Stimulated activated CD4-positive, alpha-beta T cell treated with anti-CD3 and anti-CD28 coated beads, Interleukin-2, amount 100 ng/mL, for 48 hours (primary cell): ENCODE results near the gene AP2A2.

Source experiments
- DNase-seq, 2 donors: peaks; one replicate each; pipeline ENCODE4 v3.0.0-alpha.2; 2020

The AP2A2 gene

DNA sequence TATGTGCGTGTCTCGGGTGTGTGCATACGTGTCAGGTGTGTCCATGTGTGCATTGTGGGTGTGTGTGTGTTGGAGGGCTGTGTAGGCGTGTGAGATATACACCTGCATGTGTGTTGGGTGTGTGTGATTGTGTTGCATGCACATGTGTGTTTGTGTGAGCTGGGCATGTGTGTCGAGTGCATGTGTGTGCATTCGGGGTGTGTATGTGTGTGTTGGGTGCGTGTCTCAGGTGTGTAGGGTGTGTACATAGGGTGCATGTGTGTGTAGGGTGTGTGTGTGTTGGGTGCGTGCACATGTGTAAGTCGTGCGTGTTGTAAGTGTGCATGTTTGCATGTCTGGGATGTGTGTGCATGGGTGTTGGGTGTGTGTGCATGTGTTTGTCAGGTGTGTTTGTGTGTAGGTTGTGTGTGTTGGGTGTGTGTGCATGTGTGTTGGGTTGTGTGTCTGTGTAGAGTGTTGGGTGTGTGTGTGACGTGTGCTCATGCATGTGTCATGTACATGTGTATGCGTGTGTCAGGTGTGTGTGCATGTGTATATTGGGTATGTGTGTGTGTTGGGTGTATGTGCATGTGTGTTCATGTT, 106.7 kb downstream of the AP2A2 start:
- no peak for DNase-seq

DNA sequence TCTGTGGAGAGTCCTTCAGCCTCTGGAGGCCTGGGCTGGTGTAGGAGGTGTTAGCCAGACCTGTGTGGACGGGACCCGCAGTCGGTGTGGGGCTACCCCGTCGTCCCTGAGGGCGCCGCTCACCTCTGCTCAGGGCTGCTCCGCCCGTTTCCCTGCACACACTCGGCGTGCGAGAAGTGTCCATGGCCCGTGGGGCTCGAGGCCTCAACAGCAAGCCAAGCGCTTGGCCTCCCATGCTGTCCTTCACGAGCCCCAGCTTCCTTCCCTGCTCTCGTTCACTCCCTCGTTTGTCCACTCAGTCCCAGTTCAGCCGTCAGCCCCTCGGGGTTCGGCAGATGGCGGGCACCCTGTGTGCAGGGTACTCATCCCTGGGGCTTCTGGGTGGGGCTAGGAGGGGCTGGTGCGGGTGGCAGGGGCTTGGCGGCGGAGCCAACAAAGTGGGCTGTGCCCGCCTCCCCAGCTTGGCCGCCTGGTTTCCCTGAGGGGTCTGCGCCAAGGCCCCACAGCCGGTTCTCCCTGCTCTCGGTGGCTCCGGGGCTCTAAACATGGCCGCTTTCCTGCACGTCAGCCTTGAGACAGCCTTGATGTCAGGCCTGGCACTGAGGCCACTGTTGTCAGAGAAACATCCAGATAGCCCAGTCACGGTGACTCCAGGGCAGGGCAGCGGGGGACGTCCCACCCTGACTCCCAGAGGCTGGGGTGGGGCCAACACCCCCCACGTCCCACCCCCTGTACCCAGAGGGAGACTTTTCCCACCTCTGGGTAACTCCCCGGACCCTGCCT, 107.5 kb downstream of the AP2A2 start:
- no peak for DNase-seq

DNA sequence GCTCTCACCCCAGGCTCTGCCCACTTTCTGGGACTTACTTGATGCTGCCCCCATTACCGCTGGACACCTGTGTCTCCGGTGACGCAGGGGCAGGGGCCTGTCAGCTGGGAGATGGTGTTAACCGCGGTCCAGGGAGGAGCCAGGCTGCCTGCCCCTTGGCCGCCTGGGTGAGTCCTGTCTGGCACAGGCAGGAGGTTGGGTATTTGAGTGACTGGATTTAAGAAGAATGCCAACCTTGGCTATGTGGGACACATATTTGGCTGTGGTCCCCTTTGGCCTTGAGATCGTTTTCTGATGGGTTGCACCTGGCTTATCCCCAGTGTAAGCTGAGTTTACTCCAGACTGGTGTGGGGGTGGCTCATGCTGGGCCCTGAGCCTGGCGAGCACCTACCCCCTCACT, 108.3 kb downstream of the AP2A2 start:
- DNase-seq: no peak

DNA sequence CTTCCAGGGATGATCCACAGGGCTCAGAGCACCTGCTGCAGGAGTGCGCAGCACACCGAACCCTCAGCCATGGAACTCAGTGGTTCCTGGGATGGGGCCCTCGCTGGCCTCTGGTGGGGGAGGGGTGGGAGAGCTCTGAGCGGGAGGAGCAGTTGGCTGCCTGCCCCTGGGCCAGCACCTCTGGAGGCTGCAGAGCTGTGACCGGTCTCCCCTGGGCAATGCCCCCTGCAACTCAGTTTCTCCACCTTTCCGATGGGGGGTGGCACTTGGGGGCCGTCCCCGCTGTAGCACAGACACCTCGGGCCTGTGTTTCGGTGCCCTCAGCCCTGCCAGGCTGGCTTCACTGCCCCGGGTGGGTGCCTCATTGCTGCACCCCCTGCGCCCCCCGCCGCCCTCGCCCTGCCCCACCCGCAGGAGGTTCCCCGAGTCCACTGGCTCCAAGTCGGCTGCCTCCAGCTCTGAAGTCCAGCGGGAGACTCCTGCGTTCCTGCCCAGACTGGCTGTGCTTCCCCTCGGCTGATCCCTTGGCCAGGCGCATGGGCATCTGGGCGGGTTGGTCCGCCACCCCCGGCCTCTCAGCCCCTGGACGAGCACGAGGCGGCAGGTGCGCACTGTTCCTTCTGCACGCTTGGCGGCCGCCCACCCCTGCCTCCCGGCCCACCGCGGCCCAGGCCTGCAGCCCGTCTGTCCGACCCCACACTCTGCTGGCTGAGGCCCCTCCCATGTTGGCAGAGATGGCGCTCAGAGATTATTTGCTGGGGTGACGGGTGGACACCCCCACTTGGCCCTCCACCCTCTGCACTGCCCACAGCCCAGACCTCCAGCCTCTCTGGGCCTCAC, 109.0 kb downstream of the AP2A2 start:
- DNase-seq: no peak

DNA sequence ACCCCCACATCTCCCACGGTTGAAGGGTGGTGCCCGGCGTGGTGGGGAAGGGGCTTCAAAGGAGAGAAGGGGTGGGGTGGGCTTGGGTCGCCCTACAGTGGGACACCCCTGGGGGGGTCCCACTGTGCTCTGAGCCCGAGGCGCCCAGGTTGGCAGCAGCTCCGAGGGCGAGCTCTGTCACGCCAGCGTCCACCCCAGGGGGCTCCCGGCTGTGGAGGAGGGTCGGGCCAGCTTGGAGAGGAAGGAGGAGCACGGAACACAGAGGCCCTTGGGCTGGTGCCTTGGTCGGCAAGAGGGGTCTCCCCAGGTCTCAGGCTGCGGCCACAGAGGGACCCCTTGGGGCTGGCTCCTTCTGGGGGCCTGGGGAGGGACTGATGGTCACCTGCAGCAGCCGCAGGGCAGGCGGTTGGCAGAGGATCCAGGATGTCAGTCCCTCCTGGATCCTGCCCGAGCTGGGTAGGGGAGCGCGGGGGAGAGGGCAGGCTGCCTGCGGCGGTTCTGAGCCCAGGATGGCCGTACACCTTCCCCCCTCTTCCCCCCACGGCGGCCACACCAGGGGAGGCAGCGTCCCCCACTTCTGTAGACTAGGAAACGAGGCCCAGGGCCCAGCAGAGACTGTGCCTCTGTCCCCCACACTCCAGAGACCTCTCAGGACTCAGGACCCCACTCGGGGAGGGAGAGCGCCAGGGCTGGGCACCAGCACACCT, 110.1 kb downstream of the AP2A2 start:
- no peak for DNase-seq

DNA sequence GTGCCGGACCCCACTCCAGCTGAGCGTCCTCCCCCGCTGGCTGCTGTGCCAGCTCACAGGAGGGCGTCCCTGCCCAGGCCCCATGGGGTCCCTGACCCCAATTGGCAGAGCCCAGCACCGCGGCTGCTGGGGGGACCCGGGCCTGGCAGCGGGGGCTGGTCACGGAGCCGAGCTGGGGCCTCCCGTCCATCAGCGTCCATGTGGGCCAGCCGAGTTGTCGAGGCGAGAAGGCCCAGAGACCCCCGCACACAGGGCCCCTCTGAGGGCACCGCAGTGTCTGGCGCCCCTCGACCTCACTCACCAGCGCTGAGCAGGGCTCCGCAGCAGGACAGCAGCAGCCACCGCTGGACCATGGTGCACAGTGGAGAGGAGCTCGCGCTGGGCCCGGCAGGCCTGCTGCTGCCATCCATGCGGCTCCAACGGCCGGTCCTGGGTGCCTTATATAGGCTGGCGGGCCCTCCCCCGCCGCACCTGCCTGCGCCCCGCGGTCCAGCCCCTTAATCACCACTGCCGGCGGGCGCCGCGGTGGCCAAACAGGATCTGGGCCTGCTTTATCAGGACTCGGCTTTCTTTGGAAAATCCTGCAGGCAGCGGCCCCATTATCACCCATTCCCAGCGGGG, 110.7 kb downstream of the AP2A2 start, which contains the start of gene MUC6:
Gene MUC6 (minus strand): TSS at position 416 of the 621 bp plus-strand sequence. CDS start 63 bp downstream, at position 353.
- no peak for DNase-seq

DNA sequence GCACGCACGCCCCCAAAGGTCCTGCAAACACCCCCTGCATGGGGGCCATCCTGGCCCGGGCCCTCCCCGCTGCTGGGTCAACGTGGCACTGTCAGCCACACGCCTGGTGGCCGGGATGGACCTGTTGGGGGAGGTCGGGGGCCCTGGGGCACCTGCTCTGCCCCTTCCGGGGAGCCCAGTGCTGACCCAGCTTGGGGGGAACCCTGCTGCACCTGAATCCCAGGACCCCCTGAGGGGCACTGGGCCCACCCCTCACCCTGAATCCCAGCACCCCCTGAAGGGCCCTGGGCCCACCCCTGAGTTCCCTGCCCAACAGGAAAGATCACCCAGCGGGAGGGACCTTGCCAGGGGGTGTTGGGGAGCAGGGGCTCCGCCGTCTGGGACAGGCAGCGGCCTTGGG, 111.3 kb downstream of the AP2A2 start:
- no peak for DNase-seq

DNA sequence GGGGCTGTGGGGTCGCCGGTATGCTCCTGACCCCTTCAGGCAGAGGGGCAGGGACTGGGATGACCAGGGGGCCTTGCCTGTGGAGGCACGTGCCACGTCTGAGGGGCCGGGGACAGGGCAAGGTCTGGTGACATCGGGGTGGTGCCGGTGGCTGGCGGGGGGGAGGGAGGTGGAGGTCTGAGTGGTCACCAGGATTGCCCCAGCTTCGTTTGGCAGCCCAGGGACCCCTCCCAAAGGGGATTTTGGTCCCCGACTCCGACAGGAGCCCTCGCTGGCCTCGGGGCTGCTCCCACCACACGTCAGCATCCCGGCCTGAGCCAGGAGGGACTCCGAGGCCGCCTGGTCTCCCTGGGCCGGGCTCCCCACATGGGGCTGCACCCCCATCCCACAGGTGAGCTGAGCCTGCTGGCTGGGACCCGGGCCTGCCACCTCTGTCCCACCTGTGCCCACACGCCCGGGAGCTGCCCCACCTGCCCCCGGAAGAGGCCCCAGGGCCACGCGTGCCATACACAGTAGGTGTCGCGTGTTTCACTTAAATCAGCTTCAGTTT, 111.9 kb downstream of the AP2A2 start:
- DNase-seq: no peak

DNA sequence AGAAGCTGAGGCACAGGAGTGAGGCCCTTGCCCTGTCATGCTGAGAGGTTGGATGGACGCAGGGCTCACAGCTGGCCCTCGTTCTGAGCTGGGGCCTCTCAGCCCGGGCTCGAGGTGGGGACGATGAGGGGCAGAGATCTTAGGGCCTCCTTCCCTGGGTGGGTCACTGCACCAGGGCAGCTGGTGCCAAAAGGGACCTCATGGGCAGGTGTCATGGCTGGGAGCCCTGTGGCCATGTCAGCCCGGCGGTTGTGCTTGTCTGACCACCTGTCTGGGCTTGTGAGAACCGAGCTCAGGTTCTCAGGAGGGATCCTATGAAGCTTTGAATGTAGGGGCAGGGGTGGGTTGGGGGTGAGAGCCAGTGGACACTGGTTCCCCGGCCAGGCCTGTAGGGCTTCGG, 112.7 kb downstream of the AP2A2 start:
- DNase-seq: no peak

DNA sequence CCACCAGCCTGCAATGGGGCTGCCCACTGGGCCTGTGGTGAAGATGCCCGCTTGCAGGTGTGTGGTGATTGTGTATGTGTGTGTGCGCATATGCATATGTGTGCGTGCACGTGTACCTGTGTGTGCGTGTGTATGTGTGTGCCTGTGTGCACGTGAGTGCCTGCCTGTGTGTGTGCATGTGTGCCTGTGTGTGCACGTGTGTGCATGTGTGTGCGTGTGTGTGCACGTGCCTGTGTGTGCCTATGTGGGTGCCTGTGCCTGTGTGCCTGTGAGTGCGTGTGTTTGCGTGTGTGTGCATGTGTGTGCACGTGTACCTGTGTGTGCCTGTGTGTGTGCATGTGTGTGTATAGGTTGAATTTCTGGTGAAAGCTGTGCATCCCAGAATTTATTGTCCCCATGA, 113.3 kb downstream of the AP2A2 start:
- no peak for DNase-seq

DNA sequence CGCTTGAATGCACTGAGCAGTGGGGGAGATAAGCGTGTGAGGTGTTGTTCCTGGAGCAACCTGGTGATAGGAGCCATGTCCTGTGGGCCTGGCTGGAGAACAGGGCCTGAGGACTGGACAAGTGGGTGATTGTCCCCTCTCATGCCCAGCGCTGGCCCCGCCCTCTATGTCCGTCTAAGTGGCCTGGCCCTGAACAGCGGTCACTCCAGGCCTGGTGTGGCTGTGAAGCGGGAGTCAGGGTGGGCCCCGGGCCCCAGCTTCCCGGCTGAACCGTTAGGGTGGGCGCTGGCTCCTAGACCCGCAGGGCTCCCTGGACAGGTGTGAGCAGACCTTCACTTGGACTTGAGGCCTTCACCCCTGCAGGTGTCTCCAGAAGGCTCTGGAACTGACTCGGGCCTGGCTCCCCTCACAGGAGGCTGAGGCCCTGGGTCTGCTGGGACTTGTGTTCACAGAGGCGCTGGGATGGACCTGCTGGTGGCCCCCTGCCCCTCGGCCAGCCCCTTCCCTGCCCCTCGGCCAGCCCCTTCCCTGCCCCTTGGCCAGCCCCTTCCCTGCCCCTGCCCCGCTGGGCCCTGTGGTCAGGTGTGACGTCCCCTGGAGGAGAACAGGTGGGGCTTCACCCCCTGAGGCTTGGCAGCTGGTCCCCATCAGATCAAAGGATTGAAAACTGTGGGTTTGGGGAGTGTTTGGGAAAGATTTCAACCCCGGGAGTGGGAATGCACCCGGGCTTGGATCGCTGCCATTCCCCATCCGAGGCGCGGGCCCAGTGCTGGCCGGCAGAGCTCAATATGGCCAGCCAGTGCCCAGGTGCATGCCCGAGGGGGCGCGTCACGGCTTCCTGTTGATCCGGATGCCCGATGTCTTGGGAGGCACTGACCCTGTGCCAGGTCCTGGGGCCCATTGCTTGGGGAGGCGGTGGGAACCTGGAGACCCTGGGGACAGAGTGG, 114.1 kb downstream of the AP2A2 start:
- no peak for DNase-seq

DNA sequence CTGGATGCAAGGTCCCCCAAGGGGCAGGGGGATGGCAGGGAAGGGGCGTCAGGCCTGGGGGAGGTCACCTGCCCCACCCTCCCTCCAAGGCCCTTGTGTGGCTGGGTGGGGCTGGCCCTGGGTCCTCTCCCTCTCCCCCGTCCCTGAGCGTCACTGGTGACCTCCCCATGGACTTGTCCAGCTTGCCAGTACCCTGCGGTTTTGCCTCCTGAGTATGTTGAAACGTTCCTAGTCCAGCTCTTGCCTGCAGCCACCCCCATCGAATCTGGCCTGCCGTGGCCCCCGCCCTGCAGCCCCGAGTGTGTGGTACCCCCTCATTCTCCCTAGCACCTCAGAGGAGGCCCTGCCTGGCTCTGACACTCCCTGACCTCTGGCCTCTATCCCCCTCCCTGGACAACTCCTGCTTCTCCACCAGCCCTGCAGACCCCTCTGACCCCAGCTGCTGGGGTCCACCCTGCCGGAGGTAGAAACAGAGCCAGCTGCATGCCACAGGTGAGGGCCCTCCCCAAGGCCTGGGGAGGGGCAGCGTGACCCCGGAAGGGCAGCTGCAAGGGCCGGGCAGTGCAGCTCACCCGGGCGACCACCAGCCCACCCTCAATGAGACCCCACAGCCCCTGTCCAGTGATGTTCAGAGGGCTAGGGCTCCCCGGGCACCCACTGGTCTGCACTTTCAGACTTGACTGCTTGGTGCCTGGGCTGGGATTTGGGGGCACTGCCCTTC, 114.9 kb downstream of the AP2A2 start:
- no peak for DNase-seq

DNA sequence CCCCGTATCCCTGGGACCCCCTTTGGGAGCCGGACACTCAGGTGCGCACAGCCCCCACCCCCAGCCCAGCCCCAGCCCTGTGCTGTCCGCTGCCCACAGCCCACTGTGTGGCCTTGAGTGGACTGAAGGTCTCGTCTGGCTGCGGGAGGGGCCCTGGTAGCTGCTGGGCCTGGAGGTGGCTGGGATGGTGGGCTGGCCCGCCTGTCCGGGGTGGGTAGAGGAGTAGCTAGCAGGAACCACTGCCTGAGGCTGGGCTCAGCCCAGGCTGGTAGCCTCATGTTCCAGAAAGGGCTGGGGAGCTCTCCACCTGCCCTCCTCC, 115.4 kb downstream of the AP2A2 start:
- no peak for DNase-seq

DNA sequence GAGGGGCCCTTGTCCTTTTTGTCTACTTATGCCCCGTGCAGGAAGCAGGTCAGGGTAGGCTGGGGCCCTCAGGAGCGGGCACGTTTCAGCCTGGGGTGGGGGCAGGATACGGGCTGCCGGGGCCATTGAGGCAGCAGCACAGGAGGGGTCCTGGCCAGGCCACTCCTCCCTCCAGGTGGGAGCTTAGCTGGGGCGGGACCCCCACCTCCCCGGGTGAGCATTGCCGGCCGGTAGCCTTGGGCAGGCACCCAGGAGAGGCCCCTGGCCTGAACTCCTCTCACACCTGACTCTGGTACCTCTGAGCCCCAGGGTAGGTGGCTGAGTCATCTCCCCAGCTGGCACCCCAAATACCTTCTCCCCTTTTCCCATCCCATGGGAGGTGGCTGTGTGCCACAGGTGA, 115.8 kb downstream of the AP2A2 start:
- DNase-seq: no peak

DNA sequence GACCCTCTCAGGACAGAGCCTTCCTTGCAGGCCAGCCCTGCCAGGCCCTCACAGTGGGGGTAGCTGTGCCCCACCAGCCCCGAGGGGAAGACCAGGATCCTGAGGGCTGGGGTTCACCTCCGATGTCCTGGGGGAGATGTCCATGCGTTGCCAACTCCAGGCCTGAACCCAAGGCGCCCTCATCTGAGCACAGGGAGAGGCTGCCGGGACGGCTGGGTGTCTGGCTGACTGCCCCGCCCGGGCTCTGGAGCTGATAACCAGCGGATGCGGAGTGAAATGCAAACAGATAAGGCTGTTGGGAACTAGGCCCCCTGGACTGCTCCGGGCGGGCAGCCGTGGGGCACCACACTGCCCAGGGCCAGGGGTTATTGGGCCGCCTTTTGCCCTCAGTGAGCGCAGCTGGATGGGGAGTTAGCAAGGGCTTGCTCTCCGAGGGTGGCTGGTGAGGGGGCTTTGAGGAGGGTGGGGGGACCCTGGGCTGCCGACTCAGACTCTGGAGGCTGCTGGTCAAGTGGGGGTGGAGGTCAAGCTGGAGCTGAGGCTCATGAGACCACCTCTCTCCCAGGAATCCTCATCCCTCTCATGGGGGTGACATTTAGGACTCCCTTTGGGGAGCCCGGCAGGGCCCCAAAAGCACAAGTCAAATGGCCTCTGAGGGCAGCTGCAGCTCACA, 116.4 kb downstream of the AP2A2 start:
- no peak for DNase-seq

DNA sequence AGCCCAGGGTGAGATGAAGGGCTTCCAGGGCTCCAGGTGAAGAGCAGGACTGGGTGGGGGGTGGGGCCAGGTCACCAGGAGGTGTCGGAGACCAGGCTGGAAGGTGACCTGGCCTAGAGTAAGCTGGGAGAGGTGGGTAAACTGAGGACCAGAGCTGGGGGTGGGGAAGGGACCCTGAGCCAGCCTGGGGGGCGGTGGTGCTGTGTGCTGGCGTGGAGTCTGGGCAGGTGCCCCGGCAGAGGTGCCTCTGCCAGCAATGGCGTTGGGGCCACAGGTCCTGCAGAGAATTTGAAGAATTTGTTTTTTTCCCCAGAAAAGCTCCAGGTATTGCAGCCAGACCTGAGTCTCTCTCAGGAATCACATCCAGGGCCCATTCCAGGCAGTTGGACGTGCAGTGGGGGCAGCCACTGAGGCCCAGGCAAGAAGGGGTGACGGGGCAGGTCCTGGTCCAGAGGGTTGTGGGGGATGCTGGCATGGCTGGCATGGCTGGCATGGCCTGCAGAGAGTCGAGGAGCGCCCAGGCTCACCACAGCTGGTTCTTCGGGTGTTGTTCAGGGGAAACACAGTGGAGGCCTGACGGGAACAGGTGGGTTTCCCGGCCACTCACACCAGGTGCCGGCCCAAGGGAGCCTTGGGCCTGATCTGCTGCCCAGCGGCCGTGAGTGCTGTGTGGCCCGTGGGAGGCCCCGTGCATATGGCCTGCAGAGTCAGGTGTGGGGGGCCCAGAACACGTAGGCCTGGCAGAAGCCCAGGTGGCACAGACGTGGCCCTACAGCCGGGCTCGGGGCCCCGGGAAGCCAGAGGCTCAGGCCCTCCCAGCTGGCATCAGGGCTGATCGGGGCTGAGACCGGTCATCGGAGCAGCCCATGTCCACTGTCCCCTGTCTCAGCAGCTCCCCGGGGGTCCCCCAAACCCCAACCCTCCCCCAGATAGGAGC, 117.2 kb downstream of the AP2A2 start:
- DNase-seq: no peak

DNA sequence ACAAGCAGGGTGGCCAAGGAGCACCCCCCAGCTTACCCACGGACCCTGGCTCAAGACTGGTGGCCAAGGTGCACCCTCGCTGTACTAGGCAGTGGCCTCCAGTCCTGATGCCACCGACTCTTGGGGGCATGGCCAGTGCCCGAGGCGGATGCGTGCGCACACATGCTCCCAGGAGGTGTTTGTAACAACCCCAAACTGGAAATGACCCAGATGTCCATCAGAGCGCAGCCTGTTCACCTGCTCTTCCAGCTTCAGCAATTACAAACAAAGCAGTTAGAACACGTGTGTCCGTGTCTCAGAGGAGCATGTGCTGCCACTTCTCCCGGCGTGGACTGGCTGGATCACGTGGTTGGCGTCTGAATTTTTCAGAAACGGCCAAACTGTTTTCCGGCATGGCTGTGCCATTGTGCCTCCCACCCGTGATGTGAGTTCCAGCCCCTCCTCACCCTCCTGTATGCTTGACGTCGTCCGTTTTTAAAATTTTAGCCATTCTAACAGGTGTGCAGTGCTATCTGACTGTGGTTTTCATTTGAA, 118.0 kb downstream of the AP2A2 start:
- DNase-seq: no peak

DNA sequence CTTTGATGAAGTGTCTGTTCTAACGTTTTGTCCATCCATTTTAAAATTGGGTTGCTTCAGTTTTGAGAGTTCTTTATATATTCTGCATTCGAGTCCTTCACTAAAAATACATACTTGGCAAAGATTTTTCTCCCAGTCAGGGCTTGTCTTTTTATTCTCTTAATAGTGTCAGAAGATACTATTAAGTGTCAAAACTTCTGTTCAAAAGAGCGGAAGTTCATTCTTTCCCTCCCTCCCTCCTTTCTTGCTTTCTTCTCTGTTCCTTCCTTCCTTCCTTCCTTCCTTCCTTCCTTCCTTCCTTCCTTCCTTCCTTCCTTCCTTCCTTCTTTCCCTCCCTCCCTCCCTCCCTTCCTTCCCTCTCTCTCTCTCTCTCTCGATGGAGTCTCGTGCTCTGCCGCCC, 118.5 kb downstream of the AP2A2 start:
- no peak for DNase-seq
